ENCODE data around the gene NTM.

- TF ChIP-seq CTCF (conservative IDR thresholded peaks at IDR 0.05; ENCODE audit: low read length) = no peak
- no peak for TF ChIP-seq EZH2phosphoT487 (IDR thresholded peaks at IDR 0.05; ENCODE audit: borderline replicate concordance)
Measured at GRCh38 chr11:132118661-132119060, 748.2 kb downstream of the NTM start.

Data from Loucy (cell line).